ENCODE data around the gene UBE2QL1. TPM values are rescaled to one million over a fixed set of nuclear protein-coding genes. Genes with fewer than 3 reads are reported as not detected.

The UBE2QL1 gene
- total RNA-seq, 2 donors from 2014 or later: not detected

Other genes with a start within 250 kb of the UBE2QL1 start
- gene MED10, start 70.3 kb upstream of the UBE2QL1 start, total RNA-seq: 10 to 100 TPM; 65.8 to 92.1 TPM
- 100 to 1,000 TPM in 1 of 2 donors, 10 to 100 TPM in 1; 61.2 to 128 TPM for gene NSUN2, start 184.2 kb downstream of the UBE2QL1 start, total RNA-seq
- gene SRD5A1, start 184.6 kb downstream of the UBE2QL1 start, total RNA-seq: 1 to 10 TPM; 8.3 to 10.0 TPM

Data from activated T-helper 17 cell treated with anti-CD3 and anti-CD28 coated beads, Interleukin-2, amount 50 U/mL, for 72 hours (primary cell).